Loucy (cell line): ENCODE results near the gene SMIM8.

Experiments used
- CTCF ChIP-seq: fragments of 200-600 bp; sonication (generic); conservative IDR thresholded peaks from 2 replicates; pipeline ENCODE4 v1.5.1; 2014; ENCODE audit warnings: mild to moderate bottlenecking, antibody characterized with exemption, low read length
- EZH2phosphoT487 ChIP-seq: fragments of 200-600 bp; IDR thresholded peaks from 2 replicates; pipeline ENCODE4 v1.6.1; 2018; ENCODE audit warnings: antibody characterized with exemption, mild to moderate bottlenecking, moderate library complexity, borderline replicate concordance

- TF ChIP-seq CTCF: no peak
- TF ChIP-seq EZH2phosphoT487: no peak
Observed at GRCh38 chr6:87333033-87333432, 10.6 kb downstream of the SMIM8 start.
